Vagina (tissue), 2 donors: ENCODE measurements around the gene WT1.

Experiments
- CTCF ChIP-seq, 3 experiments: fragments of 450-650 bp in 2 of 3; fragments of 200-600 bp in 1 of 3; sonication (generic) in 1 of 3; IDR thresholded peaks; one replicate each; pipeline ENCODE4 v1.5.1; 2017 to 2019; ENCODE audit warnings: antibody characterized with exemption in 3 of 3, mild to moderate bottlenecking in 2 of 3, moderate library complexity in 2 of 3
- POLR2A ChIP-seq, 2 donors: fragments of 450-650 bp; IDR thresholded peaks; one replicate each; pipeline ENCODE4 v1.6.1; 2017; ENCODE audit warnings: antibody characterized with exemption in 2 of 2, mild to moderate bottlenecking in 2 of 2, moderate library complexity in 2 of 2
- POLR2AphosphoS5 ChIP-seq, 2 donors: sonication (generic); formaldehyde crosslinking; IDR thresholded peaks; one replicate each; pipeline ENCODE4 v1.9.0; 2017; ENCODE audit warnings: antibody characterized with exemption in 2 of 2, mild to moderate bottlenecking in 2 of 2, low read depth in 1 of 2; ENCODE audit not compliant: insufficient read depth in 1 of 2

- TF ChIP-seq CTCF (IDR thresholded peaks at IDR 0.05) (no peak), POLR2AphosphoS5 (IDR thresholded peaks at IDR 0.05; ENCODE audit: insufficient read depth in 1 of 2, low read depth in 1 of 2) (no peak), POLR2A (IDR thresholded peaks at IDR 0.05) (no peak)
Observed at GRCh38 chr11:32400196-32400595, 35.1 kb downstream of the WT1 start.
